ENCODE measurements around the gene TTBK2.
"Not testable (repeated sequence)": the region's sequence is repeated elsewhere in the genome, so short reads cannot be mapped to it uniquely, and the experiment has no call there.

DNA sequence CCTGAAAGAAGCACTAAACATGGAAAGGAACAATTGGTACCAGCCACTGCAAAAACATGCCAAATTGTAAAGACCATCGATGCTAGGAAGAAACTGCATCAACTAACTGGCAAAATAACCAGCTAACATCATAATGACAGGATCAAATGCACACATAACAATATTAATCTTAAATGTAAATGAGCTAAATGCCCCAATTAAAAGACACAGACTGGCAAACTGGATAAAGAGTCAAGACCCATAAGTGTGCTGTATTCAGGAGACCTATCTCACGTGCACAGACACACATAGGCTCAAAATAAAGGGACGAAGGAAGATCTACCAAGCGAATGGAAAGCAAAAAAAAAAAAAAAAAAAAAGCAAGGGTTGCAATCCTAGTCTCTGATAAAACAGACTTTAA lies 154.5 kb downstream of the TTBK2 start:
- TF ChIP-seq BHLHE40 (IDR thresholded peaks at IDR 0.05; ENCODE audit: borderline replicate concordance); TARDBP (IDR thresholded peaks at IDR 0.05); FOXM1 (IDR thresholded peaks at IDR 0.05; ENCODE audit: borderline replicate concordance); L3MBTL2 (conservative IDR thresholded peaks at IDR 0.05); FOXK2 (IDR thresholded peaks at IDR 0.05); SUZ12 (IDR thresholded peaks at IDR 0.05); SP1 (IDR thresholded peaks at IDR 0.05); CTBP1 (IDR thresholded peaks at IDR 0.05; ENCODE audit: borderline replicate concordance); ELF4 (IDR thresholded peaks at IDR 0.05); ARNT (IDR thresholded peaks at IDR 0.05): not testable (repeated sequence)
- TF ChIP-seq, protein P1, sequence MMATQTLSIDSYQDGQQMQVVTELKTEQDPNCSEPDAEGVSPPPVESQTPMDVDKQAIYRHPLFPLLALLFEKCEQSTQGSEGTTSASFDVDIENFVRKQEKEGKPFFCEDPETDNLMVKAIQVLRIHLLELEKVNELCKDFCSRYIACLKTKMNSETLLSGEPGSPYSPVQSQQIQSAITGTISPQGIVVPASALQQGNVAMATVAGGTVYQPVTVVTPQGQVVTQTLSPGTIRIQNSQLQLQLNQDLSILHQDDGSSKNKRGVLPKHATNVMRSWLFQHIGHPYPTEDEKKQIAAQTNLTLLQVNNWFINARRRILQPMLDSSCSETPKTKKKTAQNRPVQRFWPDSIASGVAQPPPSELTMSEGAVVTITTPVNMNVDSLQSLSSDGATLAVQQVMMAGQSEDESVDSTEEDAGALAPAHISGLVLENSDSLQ (IDR thresholded peaks at IDR 0.05): not testable (repeated sequence)

Data from HEK293T (cell line).